NCI-H2107 (cell line): ENCODE measurements around the gene GSKIP.

Experiments
- DNase-seq: peaks from one replicate; lab custom pipeline; 2025; lab: John Stamatoyannopoulos, UW

GSKIP gene

GRCh38 chr14:96418075-96418474 lies 54.7 kb downstream of the GSKIP start:
- no peak for DNase-seq

DNA sequence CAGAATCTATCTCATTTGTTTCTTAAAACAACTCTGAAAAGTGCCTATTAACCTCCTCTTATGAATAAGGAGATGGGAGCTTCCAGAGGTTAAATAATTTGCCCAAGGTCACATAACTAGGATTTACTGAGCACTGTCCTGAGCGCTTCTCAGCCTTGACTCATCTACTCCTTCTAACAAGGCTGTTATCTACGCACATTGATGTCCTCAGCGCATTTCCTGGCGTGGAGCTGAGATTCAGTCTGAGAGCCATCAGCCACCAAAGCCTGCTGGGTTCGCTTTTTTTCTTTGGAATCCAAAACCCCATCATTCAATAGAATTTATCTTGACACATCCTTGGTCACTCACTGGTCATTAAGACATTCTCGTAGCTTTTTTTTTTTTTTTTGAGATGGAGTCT lies 57.9 kb downstream of the GSKIP start:
- no peak for DNase-seq

GRCh38 chr14:96422992-96423391 lies 59.7 kb downstream of the GSKIP start:
- DNase-seq = no peak

DNA sequence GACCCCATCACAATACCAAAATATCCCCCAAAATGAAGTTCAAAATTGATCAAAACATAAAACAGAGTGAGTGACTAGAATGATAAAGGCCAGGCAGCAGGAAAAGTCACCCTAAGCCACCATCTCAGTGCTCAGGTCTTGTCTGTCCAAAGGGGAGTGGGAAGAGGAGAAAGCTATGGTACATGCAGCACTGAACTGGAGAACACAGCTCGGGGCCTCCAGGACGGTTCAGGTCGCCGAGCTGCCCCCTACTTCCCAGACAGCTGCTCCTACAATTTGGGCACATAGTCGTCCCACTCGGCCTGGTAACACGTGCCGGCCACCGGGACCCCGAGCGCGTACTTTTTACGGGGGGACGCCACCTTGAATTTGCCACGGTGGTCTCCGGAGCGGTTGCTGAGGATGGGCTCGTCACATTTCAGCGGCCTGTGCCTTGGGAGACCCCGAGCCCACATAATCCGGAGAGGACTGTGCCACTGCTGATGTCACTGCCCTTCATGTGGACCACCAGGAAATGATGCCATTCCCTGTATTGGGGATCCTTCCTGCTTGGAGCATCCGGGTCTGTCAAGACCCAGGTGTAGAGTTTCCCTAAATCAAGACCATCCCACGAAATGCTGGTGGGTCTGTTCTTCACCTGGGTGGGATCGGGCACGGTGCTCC lies 60.3 kb downstream of the GSKIP start:
- DNase-seq = no peak

DNA sequence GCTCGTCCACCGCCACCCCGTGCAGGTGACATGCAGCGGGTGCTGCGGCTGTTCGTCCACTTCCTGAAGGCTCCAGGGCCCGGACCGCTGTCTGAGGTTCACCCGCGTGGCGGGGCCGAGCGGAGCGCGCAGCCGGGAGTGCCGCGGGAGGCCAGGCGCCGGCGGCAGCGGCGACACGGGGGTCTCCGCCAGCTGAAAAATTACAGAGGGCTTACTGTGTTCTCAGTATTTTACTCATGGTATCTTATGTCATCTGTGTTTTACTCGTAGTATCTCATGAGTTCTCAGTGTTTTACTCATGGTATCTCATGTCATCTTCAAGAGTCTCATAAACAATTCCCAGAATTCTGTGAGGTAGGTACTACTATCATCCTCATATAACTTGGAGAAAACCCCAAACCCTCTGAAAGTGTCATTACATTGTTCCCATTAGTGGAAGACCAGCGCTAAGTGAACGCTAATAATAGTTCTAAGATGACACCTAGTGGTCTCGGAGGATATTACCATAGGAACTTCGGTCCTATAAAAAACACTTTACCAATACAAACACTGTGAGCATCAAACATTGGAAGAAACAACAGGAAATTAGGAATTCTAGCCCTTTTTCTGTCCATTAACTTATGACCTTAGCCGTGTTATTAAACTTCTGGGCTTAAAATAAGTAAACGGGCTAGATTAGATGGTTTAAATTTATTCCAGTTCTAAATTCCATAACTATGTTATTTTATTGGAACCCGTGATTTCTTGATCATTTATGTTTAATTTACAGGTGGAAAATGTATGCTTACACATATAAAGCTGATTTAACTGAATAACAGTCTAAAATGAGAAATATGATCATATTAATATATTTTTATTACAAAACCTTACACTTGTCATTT lies 61.0 kb downstream of the GSKIP start:
- DNase-seq = peak; percentile 66

GRCh38 chr14:96434040-96434439 lies 70.7 kb downstream of the GSKIP start:
- no peak for DNase-seq
